Parathyroid adenoma (tissue), 2 donors: Measurements from ENCODE around the gene CACNB2.

Experiments used
- H2AFZ ChIP-seq: fragments of 300-600 bp; sonication (generic); one replicate; pipeline ENCODE4 v1.7.0; 2017; ENCODE audit warnings: antibody characterized with exemption, mild to moderate bottlenecking
- H3K27ac ChIP-seq: fragments of 300-600 bp; sonication (generic); one replicate; pipeline ENCODE4 v1.7.0; 2017
- H3K27me3 ChIP-seq: fragments of 300-600 bp; sonication (generic); one replicate; pipeline ENCODE4 v1.7.0; 2017; ENCODE audit warnings: low read length; ENCODE audit not compliant: control insufficient read depth, insufficient read depth
- H3K36me3 ChIP-seq: fragments of 300-600 bp; sonication (generic); one replicate; pipeline ENCODE4 v1.7.0; 2017; ENCODE audit warnings: low read length; ENCODE audit not compliant: control insufficient read depth, insufficient read depth
- H3K4me1 ChIP-seq: fragments of 300-600 bp; sonication (generic); one replicate; pipeline ENCODE4 v1.7.0; 2017; ENCODE audit warnings: control low read depth
- H3K4me2 ChIP-seq: fragments of 300-600 bp; sonication (generic); one replicate; pipeline ENCODE4 v1.7.0; 2017; ENCODE audit warnings: low read length
- H3K4me3 ChIP-seq: fragments of 300-600 bp; sonication (generic); one replicate; pipeline ENCODE4 v1.7.0; 2017; ENCODE audit warnings: low read depth, low read length
- H3K79me2 ChIP-seq: fragments of 300-600 bp; sonication (generic); one replicate; pipeline ENCODE4 v1.7.0; 2017; ENCODE audit warnings: control low read depth
- H3K9ac ChIP-seq: fragments of 300-600 bp; sonication (generic); one replicate; pipeline ENCODE4 v1.7.0; 2017; ENCODE audit warnings: mild to moderate bottlenecking
- H3K9me3 ChIP-seq: fragments of 300-600 bp; sonication (generic); one replicate; pipeline ENCODE4 v1.7.0; 2017; ENCODE audit warnings: low read length; ENCODE audit not compliant: control insufficient read depth
- CTCF ChIP-seq: fragments of 300-600 bp; sonication (generic); IDR thresholded peaks from one replicate; pipeline ENCODE4 v1.7.0; 2017; ENCODE audit warnings: antibody characterized with exemption, mild to moderate bottlenecking
- donor health status: primary hyperparathyroidism.

CACNB2 gene

DNA sequence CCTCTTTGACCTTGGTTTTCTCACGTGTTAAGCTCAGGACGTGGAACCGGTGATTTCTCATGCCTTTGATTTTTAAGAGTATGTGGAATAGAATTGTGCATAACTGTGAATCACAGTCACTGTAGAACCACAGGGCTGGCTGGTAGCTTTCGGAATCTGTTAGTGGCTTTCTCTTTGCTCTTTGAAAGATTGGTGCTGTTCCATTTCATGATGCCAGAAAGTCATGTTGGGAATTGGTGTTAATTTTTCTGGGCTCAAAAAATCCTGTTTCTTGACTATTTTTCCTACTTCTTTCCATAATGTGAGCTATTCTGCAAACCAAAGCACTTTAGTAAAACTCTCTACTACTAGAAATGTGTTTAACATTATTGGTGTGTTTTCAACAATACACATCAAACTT is 73.0 kb downstream of the CACNB2 start:
- TF ChIP-seq CTCF: no peak
- Histone ChIP-seq H3K4me1 (no peaks in the 10 kb centered on the region), H3K79me2 (no peaks in the 10 kb centered on the region), H3K9ac (no peak overlapping the region), H3K27ac (no peak overlapping the region), H3K36me3 (no peaks in the 10 kb centered on the region), H3K4me2 (no peak overlapping the region), H2AFZ (no peak overlapping the region), H3K27me3 (no peaks in the 10 kb centered on the region), H3K4me3 (no peak overlapping the region), H3K9me3 (no peaks in the 10 kb centered on the region)

GRCh38 chr10:18214691-18215563 is 74.7 kb downstream of the CACNB2 start:
- peak; percentile 54 for TF ChIP-seq CTCF
- H3K4me2 ChIP-seq: no peak overlapping the region

GRCh38 chr10:18216482-18216881 is 76.3 kb downstream of the CACNB2 start:
- Histone ChIP-seq H3K27ac (no peak overlapping the region), H3K4me2 (no peak overlapping the region), H3K4me1 (no peaks in the 10 kb centered on the region), H3K4me3 (no peak overlapping the region), H3K27me3 (no peaks in the 10 kb centered on the region), H3K79me2 (no peaks in the 10 kb centered on the region), H3K9ac (no peak overlapping the region), H2AFZ (no peak overlapping the region), H3K9me3 (no peaks in the 10 kb centered on the region), H3K36me3 (no peaks in the 10 kb centered on the region)
- TF ChIP-seq CTCF: no peak

More at GRCh38 chr10:18214691-18215563, 74.7 kb downstream of the CACNB2 start:
- Histone ChIP-seq H2AFZ (no peak overlapping the region), H3K9ac (no peak overlapping the region), H3K27me3 (no peaks in the 10 kb centered on the region), H3K79me2 (no peaks in the 10 kb centered on the region), H3K9me3 (no peaks in the 10 kb centered on the region), H3K36me3 (no peaks in the 10 kb centered on the region), H3K4me3 (no peak overlapping the region), H3K27ac (no peak overlapping the region), H3K4me1 (no peaks in the 10 kb centered on the region)

GRCh38 chr10:18217577-18217976 is 77.4 kb downstream of the CACNB2 start:
- H2AFZ ChIP-seq: no peak overlapping the region
- H3K79me2 ChIP-seq: no peaks in the 10 kb centered on the region
- no peaks in the 10 kb centered on the region for H3K9me3 ChIP-seq
- no peaks in the 10 kb centered on the region for H3K4me1 ChIP-seq
- H3K36me3 ChIP-seq: no peaks in the 10 kb centered on the region
- no peaks in the 10 kb centered on the region for H3K27me3 ChIP-seq
- no peak overlapping the region for H3K4me2 ChIP-seq
- H3K9ac ChIP-seq: no peak overlapping the region
- H3K4me3 ChIP-seq: no peak overlapping the region
- TF ChIP-seq CTCF: no peak
- no peak overlapping the region for H3K27ac ChIP-seq

DNA sequence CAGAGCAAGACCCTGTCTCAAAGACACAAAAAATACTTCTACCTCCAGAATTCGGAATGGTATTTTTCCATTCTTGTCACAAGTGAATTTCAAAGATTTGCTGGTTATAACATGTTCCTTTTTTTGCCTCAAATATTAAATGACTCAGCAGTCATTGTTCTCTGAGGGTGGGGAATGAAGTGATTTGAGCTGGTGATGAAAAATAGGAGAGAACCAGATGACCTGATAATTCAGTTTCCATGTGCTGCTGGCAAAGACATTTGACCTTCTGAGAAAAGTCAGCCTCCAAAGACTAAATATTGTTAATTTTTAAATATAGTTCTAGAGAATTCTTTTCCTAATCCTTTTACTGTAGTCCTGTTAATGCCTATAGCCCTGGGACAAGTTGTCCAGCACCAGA is 78.9 kb downstream of the CACNB2 start:
- no peaks in the 10 kb centered on the region for H3K4me1 ChIP-seq
- no peaks in the 10 kb centered on the region for H3K9me3 ChIP-seq

More for the DNA sequence above, 78.9 kb downstream of the CACNB2 start:
- H3K36me3 ChIP-seq: no peaks in the 10 kb centered on the region
- no peak overlapping the region for H3K27ac ChIP-seq
- no peak overlapping the region for H3K4me2 ChIP-seq
- no peaks in the 10 kb centered on the region for H3K27me3 ChIP-seq
- peak overlapping the region; percentile 1 for H2AFZ ChIP-seq
- H3K9ac ChIP-seq: no peak overlapping the region
- H3K79me2 ChIP-seq: no peaks in the 10 kb centered on the region
- no peak overlapping the region for H3K4me3 ChIP-seq
- no peak for TF ChIP-seq CTCF
